Measurements from ENCODE around the gene TFF3.

The TFF3 gene

GRCh38 chr21:42337830-42338728 lies 22.9 kb upstream of the TFF3 start:
- POLR2A ChIA-PET (ENCODE audit: low non-redundant PET) = no interaction called here
- no peak overlapping the region for H3K27ac ChIP-seq
- peak; percentile 31; the same call in 1 of the 2 replicates for TF ChIP-seq CTCF (conservative IDR thresholded peaks at IDR 0.05; ENCODE audit: low read depth)
- DNase-seq (ENCODE audit: low spot score) = peak; percentile 10
- CTCF ChIA-PET = interaction anchor here (0.7 kb wide), 1 partner anchor 134 kb away, joined by 3 read pairs; no protein-coding TSS in a partner anchor

- no peak for DNase-seq (ENCODE audit: low spot score)
- POLR2A ChIA-PET (ENCODE audit: low non-redundant PET) = no interaction called here
- CTCF ChIA-PET = no interaction called here
- TF ChIP-seq CTCF (conservative IDR thresholded peaks at IDR 0.05; ENCODE audit: low read depth) = no peak
- H3K27ac ChIP-seq = no peak overlapping the region
Measured at GRCh38 chr21:42337276-42337675, 22.1 kb upstream of the TFF3 start.

GRCh38 chr21:42336054-42336453 lies 20.8 kb upstream of the TFF3 start:
- POLR2A ChIA-PET (ENCODE audit: low non-redundant PET) = no interaction called here
- CTCF ChIA-PET = no interaction called here
- TF ChIP-seq CTCF (conservative IDR thresholded peaks at IDR 0.05; ENCODE audit: low read depth) = no peak
- H3K27ac ChIP-seq = no peak overlapping the region
- no peak for DNase-seq (ENCODE audit: low spot score)

GRCh38 chr21:42332557-42333317 lies 17.5 kb upstream of the TFF3 start:
- H3K27ac ChIP-seq = no peak overlapping the region
- ChIA-PET CTCF (interaction anchor here (0.5 kb wide), 1 partner anchor 44 kb away, joined by 3 read pairs; no protein-coding TSS in a partner anchor), POLR2A (ENCODE audit: low non-redundant PET) (no interaction called here)
- no peak for DNase-seq (ENCODE audit: low spot score)
- no peak for TF ChIP-seq CTCF (conservative IDR thresholded peaks at IDR 0.05; ENCODE audit: low read depth)

- CTCF ChIA-PET = no interaction called here
- no peak for DNase-seq (ENCODE audit: low spot score)
- no peak for TF ChIP-seq CTCF (conservative IDR thresholded peaks at IDR 0.05; ENCODE audit: low read depth)
Measured at GRCh38 chr21:42331660-42332059, 16.5 kb upstream of the TFF3 start.

More at GRCh38 chr21:42331660-42332059, 16.5 kb upstream of the TFF3 start:
- H3K27ac ChIP-seq = no peak overlapping the region
- POLR2A ChIA-PET (ENCODE audit: low non-redundant PET) = no interaction called here
